GM19438 (cell line): ENCODE measurements around the gene RAC3.

Source experiments
- ATAC-seq: cut with Tn5 transposase; IDR thresholded peaks from one replicate; pipeline ENCODE4 v1.9.1; 2021; ENCODE audit warnings: low read depth; ENCODE audit not compliant: unreplicated experiment

The RAC3 gene

DNA sequence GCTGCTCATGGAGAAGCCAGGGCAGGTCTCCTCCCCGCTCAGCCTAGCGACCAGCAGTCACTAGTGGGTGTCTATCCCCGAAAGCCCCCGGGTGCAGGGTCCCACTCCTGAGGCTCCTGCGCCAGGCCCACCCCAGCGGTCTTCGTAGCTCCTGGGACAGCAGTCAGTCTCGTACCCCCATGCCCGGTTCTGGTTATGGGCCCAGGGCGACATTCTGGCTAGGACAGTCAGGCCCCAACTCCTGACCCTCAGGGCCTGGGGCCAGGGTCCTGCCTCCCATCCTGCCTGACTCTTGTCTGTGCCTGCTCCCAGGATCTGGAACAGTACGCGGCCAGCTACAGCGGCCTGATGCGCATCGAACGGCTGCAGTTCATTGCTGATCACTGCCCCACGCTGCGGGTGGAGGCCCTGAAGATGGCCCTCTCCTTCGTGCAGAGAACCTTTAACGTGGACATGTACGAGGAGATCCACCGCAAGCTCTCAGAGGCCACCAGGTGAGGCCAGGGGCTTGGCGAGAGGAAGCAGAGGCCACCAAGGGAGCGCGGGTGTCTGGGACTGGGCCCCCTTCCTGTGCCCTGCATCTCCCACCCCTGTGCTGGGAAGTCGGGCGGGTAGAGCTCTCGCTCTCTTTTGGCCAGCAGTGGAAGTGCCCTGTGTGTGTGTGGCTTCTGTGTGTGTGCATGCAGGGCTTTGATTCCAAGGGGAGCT is 22.2 kb downstream of the RAC3 start:
- ATAC-seq = no peak

DNA sequence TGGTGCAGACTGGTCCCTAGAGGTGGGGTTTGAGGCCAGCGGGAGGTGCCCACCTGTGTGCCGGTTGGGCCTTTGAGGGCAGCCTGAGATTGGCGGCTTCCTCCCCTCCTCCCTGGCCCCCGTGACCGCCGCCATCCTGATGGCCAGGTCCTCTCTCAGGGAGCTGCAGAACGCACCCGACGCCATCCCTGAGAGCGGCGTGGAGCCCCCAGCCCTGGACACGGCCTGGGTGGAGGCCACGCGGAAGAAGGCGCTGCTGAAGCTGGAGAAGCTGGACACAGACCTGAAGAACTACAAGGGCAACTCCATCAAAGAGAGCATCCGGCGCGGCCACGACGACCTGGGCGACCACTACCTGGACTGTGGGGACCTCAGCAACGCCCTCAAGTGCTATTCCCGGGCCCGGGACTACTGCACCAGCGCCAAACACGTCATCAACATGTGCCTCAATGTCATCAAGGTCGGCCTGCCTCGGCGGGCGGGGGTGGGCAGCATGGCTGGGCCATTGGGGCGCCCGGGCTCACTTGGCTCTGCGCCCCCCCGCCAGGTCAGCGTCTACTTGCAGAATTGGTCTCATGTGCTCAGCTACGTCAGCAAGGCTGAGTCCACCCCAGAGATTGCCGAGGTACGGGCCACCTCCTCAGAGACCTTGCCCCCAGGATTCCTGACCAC is 23.0 kb downstream of the RAC3 start:
- no peak for ATAC-seq

DNA sequence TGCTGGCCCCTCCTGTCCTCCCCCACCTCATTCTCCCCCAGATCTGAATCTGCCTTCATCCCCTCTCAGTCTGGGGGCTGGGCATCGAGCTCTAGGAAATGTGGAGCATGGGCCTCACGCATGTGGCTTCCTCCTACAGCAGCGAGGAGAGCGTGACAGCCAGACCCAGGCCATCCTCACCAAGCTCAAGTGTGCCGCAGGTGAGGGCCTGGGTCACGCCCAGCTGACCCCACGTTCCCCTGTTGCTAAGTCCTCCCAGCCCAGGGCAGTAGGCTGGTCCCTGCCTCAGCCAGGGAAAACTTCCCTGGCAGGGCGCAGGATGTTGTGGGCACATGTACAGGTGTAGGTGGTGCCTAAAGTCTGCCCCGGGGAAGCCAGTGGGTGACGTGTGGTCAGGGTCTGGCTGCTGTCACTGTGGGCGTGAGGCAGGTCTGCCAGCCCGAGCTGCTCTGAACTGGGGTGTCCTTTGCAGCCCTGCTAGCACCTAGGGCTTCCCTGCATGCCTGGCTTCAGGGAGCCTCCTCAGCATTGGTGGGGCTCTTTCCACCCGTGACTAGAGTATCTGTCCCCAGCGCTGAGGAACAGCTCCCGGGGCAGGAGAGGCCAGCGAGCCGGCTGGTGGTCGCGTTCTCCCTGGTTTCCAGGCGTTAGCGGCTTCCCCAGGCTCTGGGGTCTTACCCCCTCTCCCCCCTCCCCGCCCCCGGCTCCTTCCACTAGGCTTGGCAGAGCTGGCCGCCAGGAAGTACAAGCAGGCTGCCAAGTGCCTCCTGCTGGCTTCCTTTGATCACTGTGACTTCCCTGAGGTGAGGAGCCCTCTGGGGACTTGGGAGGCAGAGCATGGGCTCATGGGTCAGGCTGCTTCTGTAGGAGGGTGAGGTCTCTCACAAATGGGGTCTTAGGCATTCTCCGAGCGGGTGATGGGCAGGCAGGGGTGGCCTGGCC is 23.8 kb downstream of the RAC3 start:
- no peak for ATAC-seq

DNA sequence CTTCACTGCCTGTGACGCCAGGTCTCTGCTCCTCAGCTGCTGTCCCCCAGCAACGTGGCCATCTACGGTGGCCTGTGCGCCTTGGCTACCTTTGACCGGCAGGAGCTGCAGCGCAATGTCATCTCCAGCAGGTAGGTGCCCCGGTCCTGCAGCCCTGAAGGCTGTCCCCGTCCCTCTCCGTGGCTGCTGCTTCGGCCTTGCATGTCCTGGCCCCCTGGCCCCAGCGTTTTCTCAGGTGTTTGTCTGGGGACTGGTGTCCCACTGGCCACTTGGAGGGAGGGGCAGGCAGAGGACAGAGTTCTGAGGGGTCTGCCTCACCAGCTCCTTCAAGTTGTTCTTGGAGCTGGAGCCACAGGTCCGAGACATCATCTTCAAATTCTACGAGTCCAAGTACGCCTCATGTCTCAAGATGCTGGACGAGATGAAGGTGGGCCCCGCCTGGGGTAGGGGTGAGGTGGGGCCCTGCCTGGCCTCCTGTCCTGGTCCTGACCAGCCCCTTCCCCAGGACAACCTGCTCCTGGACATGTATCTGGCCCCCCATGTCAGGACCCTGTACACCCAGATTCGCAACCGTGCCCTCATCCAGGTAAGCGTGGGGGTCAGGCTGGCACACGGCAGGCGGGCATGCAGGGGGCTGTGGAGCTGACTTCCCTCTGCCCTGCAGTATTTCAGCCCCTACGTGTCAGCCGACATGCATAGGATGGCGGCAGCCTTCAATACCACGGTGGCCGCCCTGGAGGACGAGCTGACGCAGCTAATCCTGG is 24.7 kb downstream of the RAC3 start:
- ATAC-seq = no peak

DNA sequence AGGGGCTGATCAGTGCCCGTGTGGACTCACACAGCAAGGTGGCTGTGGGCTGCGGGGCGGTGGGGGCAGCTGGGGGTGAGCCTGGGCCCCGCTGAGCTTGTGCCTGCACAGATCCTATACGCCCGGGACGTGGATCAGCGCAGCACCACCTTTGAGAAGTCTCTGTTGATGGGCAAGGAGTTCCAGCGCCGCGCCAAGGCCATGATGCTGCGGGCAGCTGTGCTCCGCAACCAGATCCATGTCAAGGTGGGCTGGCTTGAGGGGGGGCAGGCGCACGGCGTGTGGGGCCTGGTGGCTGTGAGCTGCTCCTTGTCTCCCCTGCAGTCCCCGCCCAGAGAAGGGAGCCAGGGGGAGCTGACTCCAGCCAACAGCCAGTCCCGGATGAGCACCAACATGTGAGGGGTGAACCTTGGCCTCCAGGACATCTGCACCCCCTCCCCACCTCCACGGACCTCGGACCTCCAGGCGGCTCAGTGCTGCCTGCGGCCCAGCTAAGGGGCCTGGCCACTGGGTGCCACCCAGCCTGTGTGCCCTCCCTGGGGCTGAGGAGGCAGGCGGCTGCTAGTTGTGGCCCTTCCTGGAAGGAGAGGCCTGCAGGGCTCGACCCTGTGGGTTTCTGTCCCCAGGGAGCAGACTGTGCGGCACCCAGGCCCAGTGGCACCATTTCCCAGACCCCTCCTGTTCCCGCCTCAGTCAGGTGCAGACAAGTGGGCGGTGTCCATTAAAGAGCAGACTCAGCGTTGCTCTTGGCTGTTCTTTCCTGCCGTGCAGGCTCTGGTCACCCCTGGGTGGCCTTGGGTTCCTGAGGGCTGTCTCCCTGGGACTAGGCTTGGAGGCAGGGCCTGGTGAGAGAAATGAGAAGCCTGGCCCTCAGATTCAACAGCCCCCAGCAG is 25.5 kb downstream of the RAC3 start:
- ATAC-seq = no peak

DNA sequence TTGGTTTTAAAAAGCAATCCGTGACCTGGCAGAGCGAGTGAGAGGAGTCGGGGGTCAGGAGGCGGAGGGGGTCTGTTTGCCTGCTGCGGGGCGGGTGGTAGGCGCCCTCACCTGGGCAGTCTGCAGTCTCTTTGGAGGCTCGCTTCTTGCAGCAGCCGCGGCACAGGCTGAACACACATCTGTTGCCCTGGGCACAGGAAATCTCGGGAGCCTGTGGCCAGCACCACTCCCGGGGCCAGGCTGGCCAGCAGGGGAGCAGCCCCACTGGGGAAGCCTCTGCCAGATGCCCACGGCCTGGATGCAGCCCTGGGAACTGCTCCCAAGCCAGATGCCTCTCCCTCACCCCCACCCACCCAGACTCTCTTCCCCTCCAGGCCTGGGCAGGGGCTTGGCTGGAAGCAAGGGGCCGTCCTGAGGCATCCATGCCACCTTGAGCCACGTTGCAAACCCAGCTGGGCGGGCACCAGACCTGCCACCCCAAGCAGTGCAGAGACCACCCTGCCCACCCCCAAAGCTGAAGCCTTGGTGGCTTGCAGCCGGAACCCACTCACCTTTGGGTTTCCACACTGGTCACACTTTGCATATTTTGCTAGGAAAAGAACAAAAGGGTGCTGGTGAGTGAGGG is 26.9 kb downstream of the RAC3 start:
- no peak for ATAC-seq

DNA sequence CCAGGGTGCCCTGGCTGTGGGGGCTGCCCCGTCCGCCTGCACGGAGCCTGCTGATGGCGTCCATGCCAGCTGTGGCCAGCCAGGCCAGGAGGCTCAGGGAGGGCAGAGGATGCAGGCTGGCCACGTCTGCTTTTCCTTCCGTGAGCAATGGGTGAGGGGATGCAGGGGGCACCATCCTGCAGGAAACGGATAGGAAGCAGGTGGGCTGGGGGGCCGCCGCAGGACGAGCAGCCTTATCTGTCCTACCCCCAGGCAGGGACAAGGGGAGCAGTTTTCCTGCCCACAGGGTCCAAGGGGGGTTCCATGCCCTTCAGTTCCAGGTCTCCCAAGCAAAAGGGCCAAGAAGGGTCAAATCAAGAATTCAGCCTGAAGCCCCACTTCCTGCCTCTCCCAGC is 27.4 kb downstream of the RAC3 start:
- no peak for ATAC-seq

DNA sequence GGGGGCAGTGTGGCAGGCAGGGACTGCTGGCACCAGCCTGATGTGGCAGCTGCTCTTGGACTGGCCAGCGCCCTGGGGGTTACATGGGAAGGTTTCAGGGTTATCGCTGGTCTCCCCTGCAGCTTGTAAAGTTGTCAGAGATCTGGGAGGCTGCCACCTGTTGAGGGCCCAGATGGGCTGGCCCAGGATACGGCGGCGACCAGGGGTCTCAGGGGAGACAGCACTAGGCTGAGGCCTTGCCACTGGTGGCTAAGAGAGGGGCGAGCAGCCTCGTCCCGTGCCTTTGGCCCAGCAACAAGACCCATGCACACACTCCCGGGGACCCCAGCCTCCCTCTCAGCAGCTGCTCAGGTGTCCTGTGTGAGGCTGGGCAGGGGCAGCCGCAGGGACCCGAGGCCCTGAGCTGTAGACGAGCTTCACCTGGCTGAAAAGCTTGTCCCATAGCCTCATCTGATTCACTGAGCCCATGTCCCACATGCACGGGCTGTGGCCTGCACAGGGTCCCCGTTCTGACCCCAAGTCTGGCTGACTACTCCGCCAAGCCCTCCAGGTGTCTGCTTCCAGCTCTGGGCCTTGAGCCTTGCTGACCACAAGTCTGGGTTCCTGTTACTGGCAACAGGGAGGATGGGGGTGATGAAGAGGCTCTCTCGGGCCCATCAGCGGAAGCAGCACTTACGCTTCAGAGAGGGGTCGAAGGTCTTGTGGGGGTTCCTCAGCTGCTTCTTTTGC is 28.0 kb downstream of the RAC3 start:
- no peak for ATAC-seq

DNA sequence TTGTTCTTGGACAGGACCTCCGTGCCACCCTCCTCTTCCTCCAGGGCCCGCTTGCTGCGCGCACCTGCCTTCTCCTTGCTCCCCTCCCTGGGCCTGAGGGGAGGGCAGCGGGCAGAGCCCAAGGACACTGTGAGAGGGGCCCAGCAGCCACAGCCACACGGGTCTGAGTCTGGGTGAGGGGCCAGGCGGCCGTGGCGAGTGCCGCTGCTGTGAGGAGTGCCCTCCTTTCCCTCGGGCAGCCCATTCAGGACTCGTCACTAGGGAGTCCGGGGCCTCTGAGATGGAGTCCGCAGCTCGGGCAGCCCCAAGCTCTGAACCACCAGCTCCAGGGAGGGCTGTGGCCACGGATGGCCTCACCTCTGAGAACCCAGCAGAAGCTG is 28.5 kb downstream of the RAC3 start:
- no peak for ATAC-seq

DNA sequence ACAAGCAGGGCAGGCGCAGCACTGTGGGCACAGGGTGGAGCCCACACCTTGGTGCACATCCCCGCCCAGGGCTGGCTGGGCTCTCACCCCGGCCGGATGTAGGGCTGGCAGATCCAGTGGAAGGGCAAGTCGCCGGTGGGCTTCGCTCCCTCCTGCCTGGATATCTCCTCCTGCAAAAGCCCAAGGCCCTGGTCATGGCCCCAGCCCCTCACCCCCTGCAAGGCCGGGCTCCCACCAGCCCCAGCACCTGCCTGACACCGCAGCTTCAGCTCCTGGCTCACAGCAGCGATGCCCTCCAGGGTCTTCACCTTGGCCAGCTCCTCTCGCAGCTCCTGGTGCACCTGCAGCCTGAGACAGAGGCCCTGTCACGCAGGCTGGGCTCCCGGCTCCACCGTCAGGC is 29.1 kb downstream of the RAC3 start:
- ATAC-seq = no peak

DNA sequence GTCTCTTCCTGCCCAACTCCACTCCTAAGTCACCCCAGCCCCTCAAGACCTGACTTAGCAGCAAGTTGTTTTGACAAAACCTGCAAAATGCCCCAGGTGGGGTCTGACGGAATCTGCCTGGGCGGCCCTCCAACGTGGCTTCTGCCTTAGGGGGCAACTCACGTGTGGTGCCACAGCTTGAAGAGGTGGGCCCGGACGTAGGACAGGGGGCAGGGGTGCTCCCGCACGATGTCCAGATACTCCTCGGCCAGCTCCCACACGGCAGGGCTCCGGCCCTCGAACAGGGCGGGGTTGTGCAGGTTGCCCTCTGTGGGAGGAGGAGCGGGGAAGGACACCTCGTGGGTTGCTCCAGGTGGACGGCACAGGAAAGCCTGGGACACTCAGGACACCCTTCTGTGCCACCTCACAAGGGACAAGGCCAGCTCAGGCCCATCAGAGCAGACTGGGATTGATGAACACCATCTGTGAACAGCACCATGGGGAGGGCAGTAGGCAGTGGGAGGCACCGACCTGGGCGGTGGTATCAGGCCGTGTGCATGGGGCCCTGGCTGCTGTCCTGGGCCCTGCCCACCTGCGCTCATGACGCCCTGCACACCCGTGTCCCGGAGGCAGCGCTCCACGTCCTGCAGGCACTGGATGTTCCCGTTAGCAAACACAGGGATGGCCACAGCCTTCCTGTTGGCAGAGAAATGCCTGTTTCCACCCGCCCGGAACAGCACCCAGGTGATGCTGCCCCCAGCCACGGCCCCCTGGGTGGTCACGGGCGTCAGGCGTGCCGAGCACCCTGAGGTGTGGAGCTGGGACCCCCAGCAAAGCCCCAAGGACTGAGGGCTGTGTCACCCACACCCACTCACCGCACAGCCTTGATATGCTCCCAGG is 29.8 kb downstream of the RAC3 start:
- ATAC-seq = no peak

DNA sequence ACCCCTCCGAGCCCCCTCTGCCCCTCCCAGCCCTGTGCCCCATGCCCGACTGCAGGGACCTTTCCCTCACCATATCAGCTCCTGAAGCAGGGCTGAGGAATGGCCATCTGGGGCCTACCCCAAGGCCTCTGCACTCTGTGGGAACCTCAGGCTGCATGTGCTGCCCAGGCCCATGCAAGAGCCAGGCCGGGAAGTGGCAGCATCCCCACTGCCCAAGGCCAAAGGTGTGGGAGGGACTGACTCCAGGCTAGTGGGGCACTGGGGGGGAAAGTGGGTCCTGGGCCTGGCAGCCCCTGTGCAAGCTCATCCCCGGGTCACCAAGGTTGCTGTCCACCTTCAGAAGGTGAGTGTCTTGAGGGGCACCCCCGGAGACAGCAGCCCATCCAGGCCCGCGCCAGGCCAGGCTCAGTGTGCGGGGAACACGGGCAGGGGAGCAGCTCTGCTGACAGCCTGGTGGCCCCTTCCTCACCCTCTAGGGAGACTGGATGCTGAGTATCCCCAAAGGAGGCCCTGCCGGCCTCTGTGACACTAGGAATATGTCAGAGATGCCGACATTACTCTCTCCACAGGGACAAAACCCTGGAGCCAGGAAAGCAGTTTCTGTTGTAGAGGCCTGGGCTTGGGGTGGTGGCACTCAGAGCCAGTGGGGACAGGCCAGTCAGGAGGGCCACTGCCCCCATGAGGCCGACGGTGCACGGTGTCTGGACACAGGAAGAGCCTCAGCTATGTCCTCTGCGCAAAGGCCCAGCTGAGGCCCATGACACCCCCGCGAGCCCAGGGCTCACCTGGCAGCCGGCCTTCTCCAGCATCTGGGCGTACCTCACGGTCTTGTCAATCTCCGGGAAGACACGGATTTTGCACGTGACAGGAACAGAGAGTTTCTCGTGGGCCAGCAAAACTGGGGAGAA is 30.9 kb downstream of the RAC3 start:
- ATAC-seq = no peak

DNA sequence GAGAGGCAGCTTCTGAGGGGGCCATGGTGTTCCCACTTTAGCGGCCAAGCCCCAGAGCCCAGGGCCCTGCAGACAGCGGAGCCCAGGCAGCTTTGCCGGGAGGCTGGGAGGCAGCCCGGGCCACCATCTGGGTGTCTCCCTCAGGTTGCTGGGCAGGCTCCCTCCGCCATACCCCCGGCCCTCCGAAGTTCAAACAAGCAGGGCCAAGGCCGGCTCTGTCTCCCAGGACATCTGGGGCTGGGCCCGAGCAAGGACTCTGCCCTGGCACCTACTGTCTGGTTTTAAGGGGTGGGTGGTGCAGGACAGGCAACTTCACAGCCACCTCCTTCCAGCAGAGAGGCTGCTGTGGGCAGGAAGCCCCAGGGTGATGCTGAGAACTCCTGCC is 31.5 kb downstream of the RAC3 start:
- no peak for ATAC-seq

DNA sequence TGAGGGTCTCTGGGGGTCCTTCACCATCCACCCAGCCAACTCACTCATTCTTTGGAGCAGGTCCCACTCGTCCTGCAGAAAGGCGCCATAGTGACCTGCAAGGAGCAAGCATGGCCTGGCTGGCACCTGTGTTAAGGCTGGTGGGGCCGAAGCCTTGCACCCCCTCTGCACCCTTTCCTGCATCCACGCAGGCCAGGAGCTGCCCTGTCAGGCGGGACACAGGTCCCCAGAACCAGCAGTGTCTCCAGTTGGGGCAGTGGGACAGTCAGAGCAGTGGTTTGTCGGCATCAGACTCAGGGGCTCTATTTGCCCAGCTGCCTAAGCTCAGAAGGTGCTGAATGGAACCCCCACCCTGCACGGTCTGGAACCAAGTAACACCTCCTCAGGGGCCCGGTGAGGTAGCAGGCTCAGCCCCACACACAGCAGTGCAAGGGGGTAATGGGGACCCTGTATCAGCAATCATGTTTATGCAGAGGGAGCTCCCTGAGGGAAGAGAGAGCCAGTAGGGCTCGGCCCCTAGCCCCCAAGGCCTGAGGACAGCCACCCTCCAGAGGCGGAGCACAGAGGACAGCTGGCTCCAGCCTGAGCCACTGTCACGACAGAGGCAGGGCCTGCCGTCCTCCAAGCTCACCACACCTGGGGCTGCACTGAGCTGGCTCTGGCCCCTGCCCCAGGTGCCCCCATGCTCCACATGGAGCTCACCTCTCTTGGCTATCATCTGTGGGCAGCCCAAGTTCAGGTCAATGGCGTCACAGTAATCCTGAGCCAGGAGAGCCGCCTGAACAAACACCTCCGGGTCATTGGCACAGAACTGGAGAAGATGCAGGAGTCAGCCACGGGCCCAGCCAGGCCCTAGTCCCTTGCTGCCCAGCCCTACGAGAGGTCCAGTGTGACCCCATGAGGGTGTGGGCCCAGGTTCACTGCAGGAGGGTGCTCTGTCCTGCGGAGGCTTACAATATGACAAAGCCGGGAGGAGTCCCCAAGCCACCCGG is 32.2 kb downstream of the RAC3 start:
- no peak for ATAC-seq

DNA sequence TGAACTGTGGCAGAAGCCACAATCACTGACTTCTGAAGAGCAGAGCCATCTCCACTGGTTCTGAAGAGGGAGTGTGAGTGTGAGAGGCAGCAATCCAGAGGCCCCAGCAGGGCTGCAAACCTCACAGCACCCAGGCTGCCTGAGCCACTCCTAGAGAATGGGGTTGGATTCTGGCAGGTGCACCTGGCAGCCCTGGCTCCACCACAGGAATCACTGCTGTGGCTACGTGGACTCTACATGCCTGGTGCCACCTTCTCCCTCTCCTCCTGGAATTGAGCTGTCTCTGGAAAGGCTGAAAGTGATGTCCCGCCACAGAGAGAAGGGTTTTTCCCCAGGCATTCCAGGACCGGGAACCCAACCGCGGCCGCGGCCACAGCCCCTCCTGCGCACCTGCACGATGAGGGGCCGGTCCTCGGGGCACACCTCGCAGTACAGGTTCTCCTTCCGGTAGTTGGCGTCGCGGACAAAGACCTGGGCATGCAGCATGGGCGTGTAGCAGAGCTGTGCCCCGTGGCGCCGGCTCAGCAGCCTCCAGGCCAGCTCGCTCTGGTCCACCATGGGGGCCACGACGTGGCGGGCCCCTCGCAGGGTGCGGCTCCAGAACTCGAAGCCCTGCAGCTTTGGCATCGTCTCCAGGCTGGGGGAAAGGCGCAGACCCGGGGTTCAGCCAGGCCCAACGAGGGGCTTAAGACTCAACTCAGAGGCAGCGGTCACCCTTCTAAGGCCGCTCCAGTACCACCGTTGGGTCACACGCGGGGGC is 33.1 kb downstream of the RAC3 start:
- no peak for ATAC-seq
